HepG2 (cell line): ENCODE data around the gene CAMKV. TPM values are rescaled to one million over a fixed set of nuclear protein-coding genes. Genes with fewer than 3 reads are reported as not detected.

ENCODE experiments used
- AGO1 ChIP-seq: fragments of 200-400 bp; formaldehyde crosslinking; IDR thresholded peaks from 2 replicates; pipeline ENCODE4 v1.6.1; 2017; ENCODE audit warnings: mild to moderate bottlenecking, low read depth, low read length, moderate library complexity; ENCODE audit not compliant: poor library complexity, severe bottlenecking
- HIVEP1 ChIP-seq: sonication (generic); formaldehyde crosslinking; IDR thresholded peaks from 2 replicates; pipeline ENCODE4 v1.4.0; 2020; ENCODE audit warnings: mild to moderate bottlenecking, missing genetic modification reagents
- HNRNPUL1 ChIP-seq: fragments of 200-400 bp; formaldehyde crosslinking; IDR thresholded peaks from 2 replicates; pipeline ENCODE4 v1.6.1; 2017; ENCODE audit warnings: low read depth, mild to moderate bottlenecking, low read length, moderate library complexity
- HOXA9 ChIP-seq: sonication (generic); formaldehyde crosslinking; IDR thresholded peaks from 2 replicates; pipeline ENCODE4 v1.8.1; 2022; ENCODE audit warnings: missing genetic modification reagents, mild to moderate bottlenecking, moderate library complexity, borderline replicate concordance
- KAT2B ChIP-seq: fragments of 150-350 bp; IDR thresholded peaks from 2 replicates; pipeline ENCODE4 v1.6.1; 2014; ENCODE audit warnings: low read depth, low read length, borderline replicate concordance
- KDM2A ChIP-seq: sonication (generic); formaldehyde crosslinking; IDR thresholded peaks from 2 replicates; pipeline ENCODE4 v1.4.0; 2020; ENCODE audit warnings: low read depth, missing genetic modification reagents, borderline replicate concordance
- MBD4 ChIP-seq: IDR thresholded peaks from 2 replicates; pipeline ENCODE4 v1.6.1; 2012; ENCODE audit warnings: low read length, inconsistent platforms, borderline replicate concordance
- PCBP2 ChIP-seq: fragments of 200-400 bp; formaldehyde crosslinking; optimal IDR thresholded peaks from 2 replicates; pipeline ENCODE3; 2018; ENCODE audit warnings: low read length, low read depth; ENCODE audit not compliant: poor library complexity, severe bottlenecking
- RAD21 ChIP-seq: fragments of 450-650 bp; formaldehyde crosslinking; IDR thresholded peaks from 2 replicates; pipeline ENCODE4 v1.5.0; 2020; ENCODE audit warnings: mild to moderate bottlenecking
- REPIN1 ChIP-seq: sonication (generic); formaldehyde crosslinking; IDR thresholded peaks from 2 replicates; pipeline ENCODE4 v1.8.0; 2022; ENCODE audit warnings: missing genetic modification reagents, low read depth, mild to moderate bottlenecking, borderline replicate concordance
- SALL1 ChIP-seq: sonication (generic); formaldehyde crosslinking; IDR thresholded peaks from 2 replicates; pipeline ENCODE4 v1.8.0; 2022; ENCODE audit warnings: mild to moderate bottlenecking, missing genetic modification reagents
- SMARCC2 ChIP-seq: fragments of 450-650 bp; IDR thresholded peaks from 2 replicates; pipeline ENCODE4 v1.6.1; 2017; ENCODE audit warnings: antibody characterized with exemption, mild to moderate bottlenecking
- SOX6 ChIP-seq, 2 experiments: fragments of 450-650 bp in 1 of 2; sonication (generic) in 1 of 2; formaldehyde crosslinking in 1 of 2; IDR thresholded peaks; 2 replicates each; pipeline versions ENCODE4 v1.4.0 to v1.6.1; 2017 to 2020; ENCODE audit warnings: antibody characterized with exemption in 1 of 2, mild to moderate bottlenecking in 1 of 2, missing genetic modification reagents in 1 of 2
- SP4 ChIP-seq: sonication (generic); formaldehyde crosslinking; IDR thresholded peaks from 2 replicates; pipeline ENCODE4 v1.8.1; 2023; ENCODE audit warnings: mild to moderate bottlenecking, missing genetic modification reagents
- TEF ChIP-seq: sonication (generic); formaldehyde crosslinking; IDR thresholded peaks from 2 replicates; pipeline ENCODE4 v1.5.0; 2020; ENCODE audit warnings: missing genetic modification reagents
- ZBED4 ChIP-seq: sonication (generic); formaldehyde crosslinking; IDR thresholded peaks from 2 replicates; pipeline ENCODE4 v1.4.0; 2020; ENCODE audit warnings: missing genetic modification reagents, borderline replicate concordance
- ZFP1 ChIP-seq: IDR thresholded peaks from 2 replicates; pipeline ENCODE4 v1.6.1; 2016
- ZNF546 ChIP-seq: sonication (generic); formaldehyde crosslinking; conservative IDR thresholded peaks from 2 replicates; pipeline ENCODE4 v1.8.1; 2023; ENCODE audit warnings: mild to moderate bottlenecking, missing genetic modification reagents
- ZNF709 ChIP-seq: sonication (generic); formaldehyde crosslinking; IDR thresholded peaks from 2 replicates; pipeline ENCODE4 v1.5.0; 2020; ENCODE audit warnings: mild to moderate bottlenecking, missing genetic modification reagents
- ZNF776 ChIP-seq: sonication (generic); formaldehyde crosslinking; IDR thresholded peaks from 2 replicates; pipeline ENCODE4 v1.4.0; 2020; ENCODE audit warnings: mild to moderate bottlenecking, missing genetic modification reagents
- ZNF839 ChIP-seq: sonication (generic); formaldehyde crosslinking; IDR thresholded peaks from 2 replicates; pipeline ENCODE4 v1.4.0; 2020; ENCODE audit warnings: missing genetic modification reagents, mild to moderate bottlenecking, borderline replicate concordance
- ZNF850 ChIP-seq: sonication (generic); formaldehyde crosslinking; conservative IDR thresholded peaks from 2 replicates; pipeline ENCODE4 v1.9.0; 2021; ENCODE audit warnings: mild to moderate bottlenecking, missing genetic modification reagents
- ZSCAN12 ChIP-seq: sonication (generic); formaldehyde crosslinking; IDR thresholded peaks from 2 replicates; pipeline ENCODE4 v1.9.0; 2021; ENCODE audit warnings: mild to moderate bottlenecking, missing genetic modification reagents
- polyA plus RNA-seq, 8 experiments: library from polyadenylated mRNA; depleted of rRNA in 3 of 8; stranded (reverse) in 7 of 8; unstranded in 1 of 8; fragments of >200 nt; fragmentation: Illumina TruSeq in 4 of 8; extraction: Trizol in 4 of 8; gene quantifications; 2 replicates each; pipeline versions ENCODE4 v1.2.1 to v1.2.3, GENCODE V29; 2011 to 2016; ENCODE audit warnings: low read depth in 4 of 8, missing spikeins in 1 of 8, mixed read lengths in 1 of 8; ENCODE audit not compliant: insufficient read depth in 1 of 8
- total RNA-seq, 5 experiments: library from RNA; depleted of rRNA; stranded (reverse); fragments of >200 nt; fragmentation: Illumina TruSeq; extraction: Trizol; gene quantifications; 2 replicates each; pipeline ENCODE4 v1.2.3, GENCODE V29; 2016; ENCODE audit warnings: low read depth in 1 of 5
- TF ChIP-seq, protein P1 (sequence below): sonication (generic); formaldehyde crosslinking; IDR thresholded peaks from 2 replicates; pipeline ENCODE4 v1.9.0; 2022; ENCODE audit warnings: low read depth, missing genetic modification reagents

The CAMKV gene
- total and polyA plus RNA-seq, 2 of the 13 experiments (the other 11 are each of a cell fraction or from before 2014, with no cell fraction given), result 0.13 to 0.15 TPM

- TF ChIP-seq ZNF839 (CRISPR knock-in tag), result no peak
- TF ChIP-seq RAD21 (CRISPR knock-in tag), result no peak
- no peak for TF ChIP-seq HNRNPUL1
- TF ChIP-seq KAT2B, result no peak
- peak; percentile 41 for TF ChIP-seq SALL1 (CRISPR knock-in tag)
- no peak for TF ChIP-seq ZSCAN12 (CRISPR knock-in tag)
- TF ChIP-seq ZFP1 (CRISPR knock-in tag), result no peak
- no peak for TF ChIP-seq ZNF850 (CRISPR knock-in tag)
- TF ChIP-seq HIVEP1, result no peak
- TF ChIP-seq KDM2A, result no peak
- no peak for TF ChIP-seq PCBP2
- TF ChIP-seq SP4 (CRISPR knock-in tag), result no peak
- TF ChIP-seq TEF, result no peak
- no peak for TF ChIP-seq ZBED4
- TF ChIP-seq SMARCC2, result no peak
- TF ChIP-seq, protein P1, sequence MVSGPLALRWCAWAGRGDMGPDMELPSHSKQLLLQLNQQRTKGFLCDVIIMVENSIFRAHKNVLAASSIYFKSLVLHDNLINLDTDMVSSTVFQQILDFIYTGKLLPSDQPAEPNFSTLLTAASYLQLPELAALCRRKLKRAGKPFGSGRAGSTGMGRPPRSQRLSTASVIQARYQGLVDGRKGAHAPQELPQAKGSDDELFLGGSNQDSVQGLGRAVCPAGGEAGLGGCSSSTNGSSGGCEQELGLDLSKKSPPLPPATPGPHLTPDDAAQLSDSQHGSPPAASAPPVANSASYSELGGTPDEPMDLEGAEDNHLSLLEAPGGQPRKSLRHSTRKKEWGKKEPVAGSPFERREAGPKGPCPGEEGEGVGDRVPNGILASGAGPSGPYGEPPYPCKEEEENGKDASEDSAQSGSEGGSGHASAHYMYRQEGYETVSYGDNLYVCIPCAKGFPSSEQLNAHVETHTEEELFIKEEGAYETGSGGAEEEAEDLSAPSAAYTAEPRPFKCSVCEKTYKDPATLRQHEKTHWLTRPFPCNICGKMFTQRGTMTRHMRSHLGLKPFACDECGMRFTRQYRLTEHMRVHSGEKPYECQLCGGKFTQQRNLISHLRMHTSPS (CRISPR knock-in tag), result no peak
- TF ChIP-seq ZNF709 (CRISPR knock-in tag), result peak; percentile 30; the same call in 1 of the 2 replicates
- no peak for TF ChIP-seq AGO1
- no peak for TF ChIP-seq ZNF776 (CRISPR knock-in tag)
- no peak for TF ChIP-seq HOXA9 (CRISPR knock-in tag)
- no peak for TF ChIP-seq MBD4
- TF ChIP-seq REPIN1 (CRISPR knock-in tag), result 0 out of 2 replicates have a peak, but pooled peaks have one; percentile 27
- TF ChIP-seq ZNF546 (CRISPR knock-in tag), result no peak
- no peak for TF ChIP-seq SOX6 (IDR thresholded peaks at IDR 0.05)
- TF ChIP-seq SOX6 (CRISPR knock-in tag; IDR thresholded peaks at IDR 0.05), result no peak
Measured at GRCh38 chr3:49867871-49868321, 1.8 kb downstream of the CAMKV start (continued).
